Measurements from ENCODE around the gene SLAMF8. TPM values are rescaled to one million over a fixed set of nuclear protein-coding genes. Genes with fewer than 3 reads are reported as not detected.

The SLAMF8 gene
- polyA plus RNA-seq, 3 donors = 2.6 to 5.7 (median 5.7) TPM

DNA sequence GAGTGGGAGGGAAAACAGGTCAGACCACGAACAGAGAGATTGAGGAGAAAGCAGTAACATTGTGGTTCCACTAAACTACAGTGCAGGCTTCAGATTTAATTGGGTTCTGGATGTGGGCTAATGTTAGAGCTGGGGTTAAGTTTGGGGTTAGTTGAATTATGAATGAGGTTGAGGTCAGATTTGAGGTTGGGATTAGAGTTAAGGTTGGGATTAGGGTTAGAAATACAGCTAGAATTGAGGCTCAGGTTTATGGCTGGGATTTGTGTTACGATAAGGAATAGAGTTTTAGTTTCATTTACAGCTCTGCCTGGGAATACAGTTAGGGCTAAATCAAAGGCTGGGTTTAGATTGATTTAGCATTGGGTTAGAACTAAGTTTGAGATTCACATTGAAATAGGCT, 37.6 kb downstream of the SLAMF8 start:
- H3K27ac ChIP-seq (ENCODE audit: low read depth in 1 of 2, low read length in 2 of 2) = no peak overlapping the region
- no peak overlapping the region for H3K4me2 ChIP-seq (replicated peaks; ENCODE audit: extremely low read depth, low read length, poor library complexity, severe bottlenecking)
- 96% methylated on average over 2 of the region's 2 CpGs for WGBS (ENCODE audit: insufficient coverage)
- no peak overlapping the region for H3K4me3 Mint-ChIP-seq
- peaks cover 6% of the 10 kb centered on the region for H3K4me1 Mint-ChIP-seq
- H3K4me3 ChIP-seq (replicated peaks in 1 of 3; ENCODE audit: low read depth in 2 of 3, low read length in 3 of 3) = no peak overlapping the region
- H2AFZ ChIP-seq (ENCODE audit: insufficient read depth, low read depth, low read length, poor library complexity, severe bottlenecking) = no peak overlapping the region
- H3K79me2 ChIP-seq (ENCODE audit: insufficient read depth, low read length) = no peaks in the 10 kb centered on the region
- DNase-seq = no peak
- no peaks in the 10 kb centered on the region for H3K9me3 ChIP-seq (replicated peaks in 1 of 2; ENCODE audit: control insufficient read depth in 1 of 2, insufficient read depth in 1 of 2, low read length in 2 of 2)
- H3K4me1 ChIP-seq (ENCODE audit: control insufficient read depth in 1 of 2, insufficient read depth in 2 of 2, low read length in 2 of 2) = peaks cover 5% of the 10 kb centered on the region in 2 donors
- H3K27me3 Mint-ChIP-seq (ENCODE audit: low read depth in 3 of 3) = peaks cover 10 to 12% (median 11%) of the 10 kb centered on the region in 3 donors
- no peaks in the 10 kb centered on the region for H3K36me3 ChIP-seq (replicated peaks in 1 of 2; ENCODE audit: control insufficient read depth in 1 of 2, insufficient read depth in 2 of 2, low read length in 2 of 2)
- no peak overlapping the region for H3K9ac ChIP-seq (ENCODE audit: insufficient read depth, low read length, poor library complexity, severe bottlenecking)
- H3K27ac Mint-ChIP-seq = no peak overlapping the region
- TF ChIP-seq, protein P1, sequence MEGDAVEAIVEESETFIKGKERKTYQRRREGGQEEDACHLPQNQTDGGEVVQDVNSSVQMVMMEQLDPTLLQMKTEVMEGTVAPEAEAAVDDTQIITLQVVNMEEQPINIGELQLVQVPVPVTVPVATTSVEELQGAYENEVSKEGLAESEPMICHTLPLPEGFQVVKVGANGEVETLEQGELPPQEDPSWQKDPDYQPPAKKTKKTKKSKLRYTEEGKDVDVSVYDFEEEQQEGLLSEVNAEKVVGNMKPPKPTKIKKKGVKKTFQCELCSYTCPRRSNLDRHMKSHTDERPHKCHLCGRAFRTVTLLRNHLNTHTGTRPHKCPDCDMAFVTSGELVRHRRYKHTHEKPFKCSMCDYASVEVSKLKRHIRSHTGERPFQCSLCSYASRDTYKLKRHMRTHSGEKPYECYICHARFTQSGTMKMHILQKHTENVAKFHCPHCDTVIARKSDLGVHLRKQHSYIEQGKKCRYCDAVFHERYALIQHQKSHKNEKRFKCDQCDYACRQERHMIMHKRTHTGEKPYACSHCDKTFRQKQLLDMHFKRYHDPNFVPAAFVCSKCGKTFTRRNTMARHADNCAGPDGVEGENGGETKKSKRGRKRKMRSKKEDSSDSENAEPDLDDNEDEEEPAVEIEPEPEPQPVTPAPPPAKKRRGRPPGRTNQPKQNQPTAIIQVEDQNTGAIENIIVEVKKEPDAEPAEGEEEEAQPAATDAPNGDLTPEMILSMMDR (IDR thresholded peaks at IDR 0.05) = no peak
- intact Hi-C loops (cut with micrococcal nuclease) = no loop called here
- H4K20me1 ChIP-seq (ENCODE audit: insufficient read depth, low read length) = no peaks in the 10 kb centered on the region
- H3K9me3 Mint-ChIP-seq = no peaks in the 10 kb centered on the region
- no peaks in the 10 kb centered on the region for H3K36me3 Mint-ChIP-seq
- peaks cover 0 to 2% of the 10 kb centered on the region in 2 donors for H3K27me3 ChIP-seq (ENCODE audit: control insufficient read depth in 2 of 2, insufficient read depth in 2 of 2, low read length in 2 of 2)

DNA sequence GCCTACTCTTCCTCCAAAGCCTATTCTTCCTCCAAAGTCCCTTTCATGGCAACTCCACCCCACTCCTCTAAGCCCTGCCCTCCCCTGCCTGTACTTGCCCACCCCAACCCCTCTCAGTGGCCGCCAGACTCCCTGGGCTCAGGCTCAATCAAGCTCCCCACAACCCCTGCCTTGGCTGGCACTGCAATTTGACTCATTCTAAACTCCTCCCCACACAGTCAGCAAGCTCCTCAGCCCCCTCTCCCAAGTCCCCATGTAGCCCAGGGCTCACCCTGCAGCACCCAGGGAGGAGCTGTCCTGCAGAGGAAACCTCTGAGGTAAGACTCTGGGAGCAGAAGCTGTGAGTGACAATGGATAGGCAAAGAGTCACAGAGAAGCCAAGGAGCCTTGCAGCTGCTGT, 39.4 kb downstream of the SLAMF8 start:
- Mint-ChIP-seq H3K36me3 (no peaks in the 10 kb centered on the region), H3K9me3 (no peaks in the 10 kb centered on the region), H3K4me3 (peak overlapping the region in 1 of 2 donors; percentile 27), H3K27me3 (ENCODE audit: low read depth in 3 of 3) (peaks cover 9 to 12% (median 11%) of the 10 kb centered on the region in 3 donors), H3K4me1 (peaks cover 12% of the 10 kb centered on the region), H3K27ac (peak overlapping the region in 2 of 7 donors; percentile 2 to 14)
- intact Hi-C loops (cut with micrococcal nuclease) = no loop called here
- Histone ChIP-seq H3K9me3 (replicated peaks in 1 of 2; ENCODE audit: control insufficient read depth in 1 of 2, insufficient read depth in 1 of 2, low read length in 2 of 2) (no peaks in the 10 kb centered on the region), H3K79me2 (ENCODE audit: insufficient read depth, low read length) (no peaks in the 10 kb centered on the region), H4K20me1 (ENCODE audit: insufficient read depth, low read length) (no peaks in the 10 kb centered on the region), H3K9ac (ENCODE audit: insufficient read depth, low read length, poor library complexity, severe bottlenecking) (no peak overlapping the region), H3K4me1 (ENCODE audit: control insufficient read depth in 1 of 2, insufficient read depth in 2 of 2, low read length in 2 of 2) (peaks cover 11 to 13% of the 10 kb centered on the region in 2 donors), H3K4me3 (replicated peaks in 1 of 3; ENCODE audit: low read depth in 2 of 3, low read length in 3 of 3) (no peak overlapping the region), H3K27ac (ENCODE audit: low read depth in 1 of 2, low read length in 2 of 2) (no peak overlapping the region), H3K27me3 (ENCODE audit: control insufficient read depth in 2 of 2, insufficient read depth in 2 of 2, low read length in 2 of 2) (no peaks in the 10 kb centered on the region), H2AFZ (ENCODE audit: insufficient read depth, low read depth, low read length, poor library complexity, severe bottlenecking) (no peak overlapping the region), H3K36me3 (replicated peaks in 1 of 2; ENCODE audit: control insufficient read depth in 1 of 2, insufficient read depth in 2 of 2, low read length in 2 of 2) (no peaks in the 10 kb centered on the region), H3K4me2 (replicated peaks; ENCODE audit: extremely low read depth, low read length, poor library complexity, severe bottlenecking) (no peak overlapping the region)
- no peak for DNase-seq
- WGBS (ENCODE audit: insufficient coverage) = 89% methylated on average over 1 of the region's 1 CpG
- TF ChIP-seq, protein P1 (IDR thresholded peaks at IDR 0.05) = no peak

Data from CD14-positive monocyte (primary cell).